ENCODE results near the gene RIOX2. TPM values are rescaled to one million over a fixed set of nuclear protein-coding genes. Genes with fewer than 3 reads are reported as not detected.

RIOX2 gene
- polyA plus RNA-seq, 1 donor (not counting 4 experiments of a cell fraction or from before 2014, with no cell fraction given): 45.2 TPM

- dilution Hi-C loops (cut with MboI; ENCODE audit: extremely low pct_ligation_motif_present, low sequenced_read_pairs): no loop called here
- Histone ChIP-seq H2AFZ (ENCODE audit: control insufficient read depth, low read length) (no peak overlapping the region), H3K27me3 (ENCODE audit: control insufficient read depth, extremely low read depth, insufficient read depth, low read length) (no peaks in the 10 kb centered on the region), H3K4me3 (ENCODE audit: control insufficient read depth in 2 of 3, extremely low read depth in 1 of 3, insufficient read depth in 2 of 3, low read depth in 1 of 3, low read length in 3 of 3) (no peak overlapping the region), H3K36me3 (ENCODE audit: control insufficient read depth in 2 of 2, extremely low read depth in 1 of 2, insufficient read depth in 2 of 2, low read length in 2 of 2) (peaks cover 5 to 6% of the 10 kb centered on the region in 2 experiments), H3K4me1 (ENCODE audit: control insufficient read depth, extremely low read depth, insufficient read depth, low read length) (no peaks in the 10 kb centered on the region), H3K4me2 (ENCODE audit: control insufficient read depth, extremely low read depth, insufficient read depth, low read depth, low read length) (no peak overlapping the region), H3K9me1 (ENCODE audit: control insufficient read depth, extremely low read depth, insufficient read depth, low read length) (no peaks in the 10 kb centered on the region), H4K20me1 (ENCODE audit: control insufficient read depth, extremely low read depth, insufficient read depth, low read length) (no peaks in the 10 kb centered on the region), H3K9ac (ENCODE audit: control insufficient read depth, extremely low read depth, insufficient read depth, low read length) (no peak overlapping the region), H3K79me2 (ENCODE audit: control insufficient read depth, insufficient read depth, low read length) (no peaks in the 10 kb centered on the region), H3K9me3 (ENCODE audit: control insufficient read depth, low read depth, low read length) (no peaks in the 10 kb centered on the region), H3K27ac (ENCODE audit: control insufficient read depth, insufficient read depth, low read length) (no peak overlapping the region)
- DNase-seq (ENCODE audit: low read depth, low spot score) (no peak), FAIRE-seq (no peak)
- TF ChIP-seq EZH2 (IDR thresholded peaks at IDR 0.05; ENCODE audit: low read length): no peak
- no peak for TF ChIP-seq CTCF (optimal IDR thresholded peaks at IDR 0.05 in 1 of 3, IDR thresholded peaks at IDR 0.05 in 1 of 3, conservative IDR thresholded peaks at IDR 0.05 in 1 of 3; ENCODE audit: extremely low read depth in 1 of 3, insufficient read depth in 2 of 3, low read length in 3 of 3)
Observed at GRCh38 chr3:97931218-97931617, 41.0 kb downstream of the RIOX2 start.

DNA sequence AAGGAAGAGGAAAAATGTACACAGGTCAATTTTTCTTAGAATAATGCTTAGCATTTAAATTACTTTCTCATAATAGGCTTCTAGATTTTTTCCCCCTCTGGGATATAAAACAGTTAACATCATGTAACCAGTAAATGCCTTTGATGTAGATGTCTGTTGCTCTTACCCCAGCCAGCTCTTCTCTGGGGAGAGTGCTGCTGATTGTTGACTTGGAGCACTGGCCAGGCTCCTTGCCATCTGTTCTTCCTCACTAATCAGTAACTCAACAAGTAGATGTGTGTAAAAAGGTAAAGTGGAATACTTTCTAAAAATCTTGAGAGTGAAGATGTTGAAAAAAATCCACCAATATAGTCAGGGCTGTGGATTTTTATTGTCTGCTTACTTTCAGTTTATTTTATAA lies 42.2 kb downstream of the RIOX2 start:
- DNase-seq (ENCODE audit: low read depth, low spot score) (no peak), FAIRE-seq (no peak)
- H3K4me2 ChIP-seq (ENCODE audit: control insufficient read depth, extremely low read depth, insufficient read depth, low read depth, low read length): no peak overlapping the region
- H3K9me3 ChIP-seq (ENCODE audit: control insufficient read depth, low read depth, low read length): no peaks in the 10 kb centered on the region
- no peaks in the 10 kb centered on the region for H3K79me2 ChIP-seq (ENCODE audit: control insufficient read depth, insufficient read depth, low read length)
- H3K9ac ChIP-seq (ENCODE audit: control insufficient read depth, extremely low read depth, insufficient read depth, low read length): no peak overlapping the region
- H3K27ac ChIP-seq (ENCODE audit: control insufficient read depth, insufficient read depth, low read length): no peak overlapping the region
- H3K4me3 ChIP-seq (ENCODE audit: control insufficient read depth in 2 of 3, extremely low read depth in 1 of 3, insufficient read depth in 2 of 3, low read depth in 1 of 3, low read length in 3 of 3): no peak overlapping the region
- dilution Hi-C loops (cut with MboI; ENCODE audit: extremely low pct_ligation_motif_present, low sequenced_read_pairs): no loop called here
- H3K4me1 ChIP-seq (ENCODE audit: control insufficient read depth, extremely low read depth, insufficient read depth, low read length): no peaks in the 10 kb centered on the region
- H3K27me3 ChIP-seq (ENCODE audit: control insufficient read depth, extremely low read depth, insufficient read depth, low read length): no peaks in the 10 kb centered on the region
- no peak for TF ChIP-seq EZH2 (IDR thresholded peaks at IDR 0.05; ENCODE audit: low read length)
- TF ChIP-seq CTCF (optimal IDR thresholded peaks at IDR 0.05 in 1 of 3, IDR thresholded peaks at IDR 0.05 in 1 of 3, conservative IDR thresholded peaks at IDR 0.05 in 1 of 3; ENCODE audit: extremely low read depth in 1 of 3, insufficient read depth in 2 of 3, low read length in 3 of 3): no peak
- H3K36me3 ChIP-seq (ENCODE audit: control insufficient read depth in 2 of 2, extremely low read depth in 1 of 2, insufficient read depth in 2 of 2, low read length in 2 of 2): peaks cover 5% of the 10 kb centered on the region in 2 experiments
- no peaks in the 10 kb centered on the region for H3K9me1 ChIP-seq (ENCODE audit: control insufficient read depth, extremely low read depth, insufficient read depth, low read length)
- no peak overlapping the region for H2AFZ ChIP-seq (ENCODE audit: control insufficient read depth, low read length)
- no peaks in the 10 kb centered on the region for H4K20me1 ChIP-seq (ENCODE audit: control insufficient read depth, extremely low read depth, insufficient read depth, low read length)
